Mammary epithelial cell (primary cell): ENCODE measurements around the gene CPSF4.

ENCODE experiments used
- CTCF ChIP-seq, 2 donors: IDR thresholded peaks in 1 of 2; conservative IDR thresholded peaks in 1 of 2; 2 replicates each; pipeline ENCODE4 v1.5.1; 2011 to 2012; ENCODE audit warnings: inconsistent platforms in 2 of 2, low read length in 2 of 2, mild to moderate bottlenecking in 2 of 2, control low read depth in 1 of 2, low read depth in 1 of 2; ENCODE audit not compliant: insufficient read depth in 1 of 2; ENCODE audit errors: extremely low read depth in 1 of 2
- EZH2 ChIP-seq: IDR thresholded peaks from 2 replicates; pipeline ENCODE4 v1.6.1; 2012; ENCODE audit warnings: low read length, inconsistent platforms, borderline replicate concordance

DNA sequence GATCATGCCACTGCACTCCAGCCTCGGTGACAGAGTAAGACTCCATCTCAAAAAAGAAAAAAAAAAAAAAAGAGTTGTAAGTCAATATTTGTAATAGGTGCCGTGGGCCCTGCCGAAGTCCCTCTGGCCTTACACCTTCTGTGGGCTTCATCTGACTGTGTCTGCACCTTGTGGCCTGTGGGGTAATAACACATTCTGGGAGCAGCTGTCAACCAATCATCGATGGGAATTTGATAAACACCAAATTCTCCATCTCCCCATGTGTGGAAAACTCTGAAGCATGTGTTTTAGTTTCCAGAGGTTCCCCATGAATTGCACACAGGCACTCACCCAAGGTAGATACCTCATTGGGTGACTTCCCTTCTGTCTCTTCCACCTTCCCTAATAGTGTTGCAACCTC, 50.5 kb downstream of the CPSF4 start:
- TF ChIP-seq CTCF (conservative IDR thresholded peaks at IDR 0.05 in 1 of 2, IDR thresholded peaks at IDR 0.05 in 1 of 2; ENCODE audit: extremely low read depth in 1 of 2, insufficient read depth in 1 of 2, low read depth in 1 of 2, low read length in 2 of 2) = no peak
- TF ChIP-seq EZH2 = no peak
